GM23338 (cell line): Measurements from ENCODE around the gene UBE3B. TPM values are rescaled to one million over a fixed set of nuclear protein-coding genes. Genes with fewer than 3 reads are reported as not detected.

Experiments
- ATAC-seq: fragments of 200-7000 bp; cut with Tn5 transposase; 3 replicates; pipeline ENCODE4 v1.9.1; 2020
- DNase-seq: peaks from one replicate; pipeline ENCODE4 v3.0.0-alpha.2; 2015; ENCODE audit warnings: low spot score
- H2AFZ ChIP-seq: fragments of 200-600 bp; sonication (generic); 2 replicates; pipeline ENCODE4 v1.8.0; 2016; ENCODE audit warnings: antibody characterized with exemption, mild to moderate bottlenecking, moderate library complexity
- H3F3A ChIP-seq: fragments of 200-600 bp; sonication (generic); replicated peaks from 2 replicates; pipeline ENCODE4 v1.8.0; 2017; ENCODE audit warnings: antibody characterized with exemption, mixed run types, low read depth
- H3K27ac ChIP-seq: fragments of 200-600 bp; sonication (generic); 2 replicates; pipeline ENCODE4 v1.6.1; 2016; ENCODE audit warnings: low read depth
- H3K27me3 ChIP-seq: fragments of 200-600 bp; sonication (generic); 2 replicates; pipeline ENCODE4 v1.8.0; 2016; ENCODE audit warnings: mild to moderate bottlenecking, mixed run types, moderate library complexity; ENCODE audit not compliant: insufficient read depth
- H3K36me3 ChIP-seq: fragments of 200-600 bp; sonication (generic); 2 replicates; pipeline ENCODE4 v1.8.0; 2016; ENCODE audit warnings: mild to moderate bottlenecking; ENCODE audit not compliant: insufficient read depth
- H3K4me1 ChIP-seq: fragments of 200-600 bp; sonication (generic); 2 replicates; pipeline ENCODE4 v1.8.0; 2016; ENCODE audit warnings: mild to moderate bottlenecking, moderate library complexity; ENCODE audit not compliant: insufficient read depth
- H3K4me2 ChIP-seq: fragments of 200-600 bp; sonication (generic); 2 replicates; pipeline ENCODE4 v1.7.1; 2017; ENCODE audit warnings: mixed run types
- H3K4me3 ChIP-seq: fragments of 200-600 bp; sonication (generic); 2 replicates; pipeline ENCODE4 v1.6.1; 2016; ENCODE audit warnings: mixed run types
- H3K79me2 ChIP-seq: fragments of 200-600 bp; sonication (generic); replicated peaks from 2 replicates; pipeline ENCODE4 v1.8.0; 2017; ENCODE audit warnings: mild to moderate bottlenecking; ENCODE audit not compliant: insufficient read depth
- H3K9me2 ChIP-seq: fragments of 200-600 bp; sonication (generic); 2 replicates; pipeline ENCODE4 v1.8.0; 2017; ENCODE audit not compliant: insufficient read depth
- H4K20me1 ChIP-seq: fragments of 200-600 bp; sonication (generic); replicated peaks from 2 replicates; pipeline ENCODE4 v1.8.0; 2017; ENCODE audit warnings: mild to moderate bottlenecking; ENCODE audit not compliant: insufficient read depth
- H3K27ac Mint-ChIP-seq: 2 replicates; pipeline ENCODE4 v1.8.0; 2020; ENCODE audit warnings: inconsistent platforms, mild to moderate bottlenecking, moderate library complexity, mixed read lengths
- H3K27me3 Mint-ChIP-seq: 3 replicates; pipeline ENCODE4 v1.8.0; 2022; ENCODE audit warnings: low read depth, mild to moderate bottlenecking, moderate library complexity, mixed read lengths, inconsistent platforms; ENCODE audit not compliant: insufficient read depth, poor library complexity
- H3K36me3 Mint-ChIP-seq: 3 replicates; pipeline ENCODE4 v1.8.0; 2021; ENCODE audit warnings: low read depth, mild to moderate bottlenecking, inconsistent platforms, moderate library complexity, mixed read lengths
- H3K4me1 Mint-ChIP-seq: 3 replicates; pipeline ENCODE4 v1.8.0; 2020; ENCODE audit warnings: mild to moderate bottlenecking, inconsistent platforms, mixed read lengths
- H3K4me3 Mint-ChIP-seq: 3 replicates; pipeline ENCODE4 v1.8.0; 2021; ENCODE audit warnings: moderate library complexity, mild to moderate bottlenecking, inconsistent platforms, mixed read lengths
- H3K9me3 Mint-ChIP-seq: 3 replicates; pipeline ENCODE4 v1.8.0; 2020; ENCODE audit warnings: moderate library complexity, mild to moderate bottlenecking, inconsistent platforms, mixed read lengths
- CREB1 ChIP-seq: fragments of 250-450 bp; sonication (Bioruptor Pico); IDR thresholded peaks from 2 replicates; pipeline ENCODE4 v1.5.0; 2020; ENCODE audit warnings: low read depth, mild to moderate bottlenecking, moderate library complexity
- CTCF ChIP-seq, 2 experiments: fragments of 200-600 bp in 1 of 2; sonication (generic) in 1 of 2; conservative IDR thresholded peaks; 2 replicates each; pipeline versions ENCODE4 v1.5.1 to v1.6.1; 2016 to 2017; ENCODE audit warnings: antibody characterized with exemption in 2 of 2, low read depth in 2 of 2, mild to moderate bottlenecking in 2 of 2, moderate library complexity in 1 of 2
- ETS1 ChIP-seq: IDR thresholded peaks from 2 replicates; pipeline ENCODE4 v1.6.1; 2016; ENCODE audit warnings: antibody characterized with exemption
- EZH2 ChIP-seq: fragments of 200-600 bp; sonication (generic); IDR thresholded peaks from one replicate; pipeline ENCODE4 v1.8.0; 2017; ENCODE audit warnings: antibody characterized with exemption, mild to moderate bottlenecking, low read depth; ENCODE audit not compliant: unreplicated experiment
- EZH2phosphoT487 ChIP-seq: fragments of 200-600 bp; sonication (generic); IDR thresholded peaks from one replicate; pipeline ENCODE4 v1.8.1; 2018; ENCODE audit warnings: antibody characterized with exemption; ENCODE audit not compliant: unreplicated experiment
- JUNB ChIP-seq: IDR thresholded peaks from one replicate; pipeline ENCODE4 v1.6.1; 2016; ENCODE audit warnings: antibody characterized with exemption; ENCODE audit not compliant: unreplicated experiment
- NANOG ChIP-seq: IDR thresholded peaks from 2 replicates; pipeline ENCODE4 v1.6.1; 2016; ENCODE audit warnings: antibody characterized with exemption, borderline replicate concordance
- POLR2AphosphoS5 ChIP-seq: IDR thresholded peaks from 2 replicates; pipeline ENCODE4 v1.6.1; 2016; ENCODE audit warnings: antibody characterized with exemption, low read depth
- REST ChIP-seq: IDR thresholded peaks from one replicate; pipeline ENCODE4 v1.6.1; 2018; ENCODE audit warnings: antibody characterized with exemption; ENCODE audit not compliant: unreplicated experiment
- STAT1 ChIP-seq: IDR thresholded peaks from one replicate; pipeline ENCODE4 v1.6.1; 2016; ENCODE audit warnings: antibody characterized with exemption; ENCODE audit not compliant: unreplicated experiment
- ZNF114 ChIP-seq: fragments of 250-450 bp; sonication (Bioruptor Pico); IDR thresholded peaks from 2 replicates; pipeline ENCODE4 v1.5.0; 2020; ENCODE audit warnings: mild to moderate bottlenecking, moderate library complexity
- ZNF331 ChIP-seq: fragments of 250-450 bp; sonication (Bioruptor Pico); IDR thresholded peaks from 2 replicates; pipeline ENCODE4 v1.5.0; 2020; ENCODE audit warnings: low read depth, mild to moderate bottlenecking, moderate library complexity
- ZNF462 ChIP-seq: fragments of 250-450 bp; sonication (Bioruptor Pico); IDR thresholded peaks from 2 replicates; pipeline ENCODE4 v1.5.0; 2020; ENCODE audit warnings: mild to moderate bottlenecking, moderate library complexity
- polyA plus RNA-seq: library from polyadenylated mRNA; unstranded; fragments of >200 nt; fragmentation: Nextera tagmentation; extraction: Ambion mirVana; gene quantifications from 2 replicates; pipeline ENCODE4 v1.2.1, GENCODE V29; 2016
- total RNA-seq: library from RNA; depleted of rRNA; stranded (reverse); fragments of >200 nt; shearing (Covaris generic); gene quantifications from 2 replicates; pipeline ENCODE4 v1.2.3, GENCODE V29; 2014

Gene UBE3B
- total and polyA plus RNA-seq, 2 experiments from 2014 or later = 20.8 TPM

- Mint-ChIP-seq H3K4me3 (no peak overlapping the region), H3K9me3 (no peaks in the 10 kb centered on the region), H3K36me3 (peaks cover 29% of the 10 kb centered on the region), H3K27ac (no peak overlapping the region), H3K4me1 (no peaks in the 10 kb centered on the region), H3K27me3 (peaks cover 6% of the 10 kb centered on the region)
- Histone ChIP-seq H3K36me3 (no peaks in the 10 kb centered on the region), H3K27ac (no peak overlapping the region), H3K9me2 (no peaks in the 10 kb centered on the region), H2AFZ (no peak overlapping the region), H3K4me1 (no peaks in the 10 kb centered on the region), H3K27me3 (no peaks in the 10 kb centered on the region), H3K4me3 (no peak overlapping the region), H3F3A (no peaks in the 10 kb centered on the region), H4K20me1 (no peaks in the 10 kb centered on the region), H3K79me2 (no peaks in the 10 kb centered on the region), H3K4me2 (no peak overlapping the region)
- DNase-seq (no peak), ATAC-seq (no peak)
- no peak for TF ChIP-seq JUNB
- no peak for TF ChIP-seq EZH2
- TF ChIP-seq POLR2AphosphoS5 = no peak
- no peak for TF ChIP-seq CTCF (conservative IDR thresholded peaks at IDR 0.05; ENCODE audit: low read depth in 2 of 2)
- TF ChIP-seq CREB1 = no peak
- no peak for TF ChIP-seq ZNF462
- TF ChIP-seq ETS1 = no peak
- TF ChIP-seq STAT1 = no peak
- TF ChIP-seq REST = no peak
- TF ChIP-seq ZNF114 (CRISPR knock-in tag) = no peak
- TF ChIP-seq NANOG = no peak
- TF ChIP-seq ZNF331 (CRISPR knock-in tag) = no peak
- TF ChIP-seq EZH2phosphoT487 = no peak
These were observed 86.2 kb downstream of the UBE3B start for GRCh38 chr12:109563291-109564284.
